Measurements from ENCODE around the gene PODNL1.
A peak's percentile ranks its signal among the peaks of the same experiment; 100 is the strongest.

Gene PODNL1

GRCh38 chr19:13887517-13887916, 50.7 kb downstream of the PODNL1 start:
- DNase-seq = no peak

DNA sequence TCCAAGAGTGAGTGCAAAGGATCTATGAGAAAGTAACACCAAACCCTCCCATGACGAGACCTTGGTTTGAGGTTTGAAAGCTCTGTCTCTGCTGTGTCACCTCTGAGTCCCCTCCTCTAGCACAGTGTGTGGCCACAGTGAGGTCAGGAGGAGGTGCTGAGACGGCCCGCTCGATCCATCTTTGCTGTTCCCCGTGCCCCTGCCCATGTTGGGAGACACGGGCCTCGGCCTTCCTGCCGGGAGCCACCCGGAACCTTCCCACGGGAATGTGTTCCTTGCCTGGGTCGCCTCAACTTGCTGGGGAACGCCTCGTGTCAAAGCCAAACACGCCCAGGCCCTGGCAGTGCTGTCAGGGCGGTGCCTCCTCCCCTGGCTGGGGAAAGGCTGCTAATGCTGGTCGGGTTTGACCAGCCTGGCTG, 51.2 kb downstream of the PODNL1 start:
- DNase-seq = no peak

- no peak for DNase-seq
These were observed 52.3 kb downstream of the PODNL1 start for GRCh38 chr19:13885826-13886365.

- DNase-seq = no peak
These were observed 53.3 kb downstream of the PODNL1 start for GRCh38 chr19:13884726-13885591.

DNA sequence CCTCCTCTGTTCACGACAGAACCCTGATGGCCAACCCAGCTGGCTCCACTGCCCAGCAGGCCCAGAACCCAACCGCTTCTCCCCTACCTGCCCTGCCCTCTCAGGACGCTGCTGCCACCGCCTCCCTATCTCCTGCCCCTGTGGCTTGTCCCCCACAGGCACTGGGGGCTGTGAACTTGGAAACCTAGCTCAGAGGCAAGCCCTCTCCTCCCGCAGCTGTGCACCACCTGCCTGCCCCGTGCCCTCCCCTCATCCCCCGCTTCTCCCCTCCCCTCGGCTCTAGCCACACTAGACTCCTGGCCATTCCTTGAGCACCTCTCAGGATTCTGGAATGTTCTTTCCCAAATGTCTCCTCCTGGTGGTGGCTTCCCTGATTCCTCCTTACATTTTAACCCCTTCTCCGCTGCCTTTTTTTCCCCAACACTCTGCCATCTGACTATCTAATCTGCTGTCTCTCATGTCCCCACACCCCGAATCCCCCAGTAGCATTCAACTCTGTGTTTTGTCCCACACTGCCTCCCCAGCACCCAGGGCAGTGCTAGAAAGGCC, 54.6 kb downstream of the PODNL1 start:
- DNase-seq = no peak

DNA sequence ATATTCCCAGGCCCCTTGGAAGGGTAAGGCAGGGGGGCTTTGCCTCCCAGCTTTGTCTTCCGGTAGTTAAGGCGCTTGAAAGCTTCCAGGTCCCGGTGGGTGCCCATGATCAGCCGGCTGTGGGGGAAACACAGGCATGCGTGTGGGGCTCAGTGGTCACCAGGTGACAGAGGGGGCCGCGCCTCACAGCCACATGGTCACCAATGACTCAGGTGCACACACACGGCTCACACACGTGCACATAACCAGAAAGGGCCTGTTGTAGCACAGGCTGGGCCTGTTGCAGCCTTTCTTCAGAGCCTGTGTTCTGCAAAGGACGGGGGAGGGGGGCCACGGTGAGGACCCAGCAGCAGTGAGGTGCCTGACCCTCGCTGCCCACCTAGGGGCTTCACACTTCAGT, 55.4 kb downstream of the PODNL1 start:
- no peak for DNase-seq

- no peak for DNase-seq
These were observed 55.8 kb downstream of the PODNL1 start for GRCh38 chr19:13882419-13882795.

GRCh38 chr19:13881692-13882418, 56.4 kb downstream of the PODNL1 start:
- peak in 3 of 6 experiments; percentile 17 to 38 (median 32) for DNase-seq

- DNase-seq = peak in 3 of 6 experiments; percentile 10 to 30 (median 24)
These were observed 56.9 kb downstream of the PODNL1 start for GRCh38 chr19:13881251-13881691.
